Retinal pigment epithelial cell (primary cell): ENCODE data around the gene WSCD2.

Experiments used
- DNase-seq: peaks from one replicate; pipeline ENCODE4 v3.0.0-alpha.2; 2010; ENCODE audit warnings: low read depth
- H3K4me3 ChIP-seq: 2 replicates; pipeline ENCODE4 v1.5.1; 2011; ENCODE audit warnings: mild to moderate bottlenecking, low read length, control low read depth, moderate library complexity
- CTCF ChIP-seq: conservative IDR thresholded peaks from 2 replicates; pipeline ENCODE4 v1.5.1; 2011; ENCODE audit warnings: low read depth, low read length, control low read depth, inconsistent platforms

Gene WSCD2

GRCh38 chr12:108299516-108299915 lies 170.4 kb downstream of the WSCD2 start:
- no peak for TF ChIP-seq CTCF
- DNase-seq: no peak
- H3K4me3 ChIP-seq: no peak overlapping the region
